Transverse colon (tissue), 4 donors: ENCODE data around the gene STX7. TPM values are rescaled to one million over a fixed set of nuclear protein-coding genes. Genes with fewer than 3 reads are reported as not detected.

Source experiments
- DNase-seq: peaks from one replicate; pipeline ENCODE4 v3.0.0-alpha.2; 2019
- H3K27ac ChIP-seq, 4 donors: fragments of 200-600 bp; sonication (generic); 2 replicates each; pipeline ENCODE4 v1.5.1; 2016 to 2018; ENCODE audit warnings: inconsistent platforms in 4 of 4
- H3K27me3 ChIP-seq: fragments of 200-600 bp; sonication (generic); 2 replicates; pipeline ENCODE4 v1.5.1; 2017; ENCODE audit warnings: inconsistent platforms
- H3K36me3 ChIP-seq, 4 donors: fragments of 200-600 bp; sonication (generic); 2 replicates each; pipeline ENCODE4 v1.5.1; 2017 to 2019; ENCODE audit warnings: inconsistent platforms in 4 of 4
- H3K4me1 ChIP-seq, 4 donors: fragments of 200-600 bp; sonication (generic); 2 replicates each; pipeline ENCODE4 v1.5.1; 2017 to 2020; ENCODE audit warnings: inconsistent platforms in 4 of 4
- H3K4me3 ChIP-seq, 4 donors: fragments of 200-600 bp; sonication (generic); 1 replicate in 1 of 4; 2 replicates in 3 of 4; pipeline versions ENCODE4 v1.5.1 to v1.6.1; 2017 to 2019; ENCODE audit warnings: inconsistent platforms in 4 of 4
- H3K9me3 ChIP-seq, 2 donors: fragments of 200-600 bp; sonication (generic); 2 replicates each; pipeline ENCODE4 v1.5.1; 2017 to 2019; ENCODE audit warnings: inconsistent platforms in 2 of 2
- EP300 ChIP-seq: sonication (generic); formaldehyde crosslinking; IDR thresholded peaks from one replicate; pipeline ENCODE4 v1.6.1; 2017; ENCODE audit warnings: antibody characterized with exemption, low read depth
- POLR2A ChIP-seq: fragments of 450-650 bp; IDR thresholded peaks from one replicate; pipeline ENCODE4 v1.6.1; 2016; ENCODE audit warnings: antibody characterized with exemption, mild to moderate bottlenecking, moderate library complexity
- POLR2AphosphoS5 ChIP-seq, 3 donors: sonication (generic); formaldehyde crosslinking; IDR thresholded peaks; one replicate each; pipeline ENCODE4 v1.6.1; 2016; ENCODE audit warnings: antibody characterized with exemption in 3 of 3
- WGBS, 2 donors: methylation state at CpG; one replicate each; pipeline ENCODE4 v1.1.5; 2018; ENCODE audit warnings: low coverage in 1 of 2; 5-methylcytosine and 5-hydroxymethylcytosine counted together
- in situ Hi-C, 4 donors: fragments of 200-750 bp; cut with MboI; loops; one replicate each; pipeline versions ENCODE4 v1.15.0 to v1.15.1; 2017; ENCODE audit warnings: low sequenced_read_pairs in 3 of 4, low pct_ligation_motif_present in 1 of 4, low pct_unique_long_range_greater_than_20kb in 1 of 4
- intact Hi-C: fragments of 100-400 bp; cut with DNase I; formaldehyde crosslinking; loops from one replicate; pipeline ENCODE4 v1.15.1; 2023; ENCODE audit warnings: low total_unique reads
- total RNA-seq, 4 donors: library from RNA; depleted of rRNA; stranded (reverse); fragments of >200 nt; gene quantifications; one replicate each; pipeline ENCODE4 v1.1.0, GENCODE V29; 2016
- TF ChIP-seq, protein P1 (sequence below), 5 experiments: fragments of 200-600 bp in 3 of 5; fragments of 450-650 bp in 2 of 5; sonication (generic) in 3 of 5; IDR thresholded peaks; 1 replicate in 2 of 5; 2 replicates in 3 of 5; pipeline ENCODE4 v1.5.1; 2016 to 2017; ENCODE audit warnings: antibody characterized with exemption in 5 of 5, inconsistent platforms in 3 of 5, mild to moderate bottlenecking in 2 of 5, moderate library complexity in 1 of 5

Gene STX7
- total RNA-seq, 4 donors from 2014 or later: 9.0 to 50.9 (median 40.8) TPM

- Histone ChIP-seq H3K4me3 (peak overlapping the region in 1 of 4 donors; percentile 9), H3K27ac (no peak overlapping the region), H3K9me3 (no peaks in the 10 kb centered on the region), H3K4me1 (peaks cover 0 to 4% (median 2%) of the 10 kb centered on the region in 4 donors), H3K36me3 (no peaks in the 10 kb centered on the region), H3K27me3 (no peaks in the 10 kb centered on the region)
- no peak for TF ChIP-seq POLR2AphosphoS5 (IDR thresholded peaks at IDR 0.05)
- TF ChIP-seq, protein P1, sequence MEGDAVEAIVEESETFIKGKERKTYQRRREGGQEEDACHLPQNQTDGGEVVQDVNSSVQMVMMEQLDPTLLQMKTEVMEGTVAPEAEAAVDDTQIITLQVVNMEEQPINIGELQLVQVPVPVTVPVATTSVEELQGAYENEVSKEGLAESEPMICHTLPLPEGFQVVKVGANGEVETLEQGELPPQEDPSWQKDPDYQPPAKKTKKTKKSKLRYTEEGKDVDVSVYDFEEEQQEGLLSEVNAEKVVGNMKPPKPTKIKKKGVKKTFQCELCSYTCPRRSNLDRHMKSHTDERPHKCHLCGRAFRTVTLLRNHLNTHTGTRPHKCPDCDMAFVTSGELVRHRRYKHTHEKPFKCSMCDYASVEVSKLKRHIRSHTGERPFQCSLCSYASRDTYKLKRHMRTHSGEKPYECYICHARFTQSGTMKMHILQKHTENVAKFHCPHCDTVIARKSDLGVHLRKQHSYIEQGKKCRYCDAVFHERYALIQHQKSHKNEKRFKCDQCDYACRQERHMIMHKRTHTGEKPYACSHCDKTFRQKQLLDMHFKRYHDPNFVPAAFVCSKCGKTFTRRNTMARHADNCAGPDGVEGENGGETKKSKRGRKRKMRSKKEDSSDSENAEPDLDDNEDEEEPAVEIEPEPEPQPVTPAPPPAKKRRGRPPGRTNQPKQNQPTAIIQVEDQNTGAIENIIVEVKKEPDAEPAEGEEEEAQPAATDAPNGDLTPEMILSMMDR (IDR thresholded peaks at IDR 0.05): peak; percentile 80 to 90 (median 85)
- WGBS, 2 donors: 11 to 21% methylated on average over 9 of the region's 9 CpGs
- DNase-seq: peak; percentile 63
- in situ Hi-C loops: loop anchor here (25.0 kb wide), 2 partner anchors 232 to 257 kb away; partner anchors contain the start of genes VNN2 (in 3 of the 4) and SLC18B1 (in 1 of the 4)
- intact Hi-C loops: no loop called here
Observed at GRCh38 chr6:132530293-132530974, 17.5 kb upstream of the STX7 start.

GRCh38 chr6:132527791-132528190 lies 14.9 kb upstream of the STX7 start:
- H3K4me1 ChIP-seq: peaks cover 0 to 4% (median 2%) of the 10 kb centered on the region in 4 donors
- TF ChIP-seq EP300: no peak
- no peak for TF ChIP-seq POLR2A
- TF ChIP-seq POLR2AphosphoS5 (IDR thresholded peaks at IDR 0.05): no peak
- TF ChIP-seq, protein P1 (IDR thresholded peaks at IDR 0.05): no peak
- in situ Hi-C loops (loop anchor here (25.0 kb wide), 2 partner anchors 235 to 260 kb away; partner anchors contain the start of genes VNN2 (in 3 of the 4) and SLC18B1 (in 1 of the 4)), intact Hi-C loops (no loop called here)
- no peak for DNase-seq
- no peaks in the 10 kb centered on the region for H3K36me3 ChIP-seq
- H3K9me3 ChIP-seq: no peaks in the 10 kb centered on the region
- H3K27me3 ChIP-seq: no peaks in the 10 kb centered on the region
- H3K4me3 ChIP-seq: no peak overlapping the region
- no peak overlapping the region for H3K27ac ChIP-seq
- WGBS, 2 donors: 30 to 52% methylated on average over 2 to 6 of the region's 6 CpGs

DNA sequence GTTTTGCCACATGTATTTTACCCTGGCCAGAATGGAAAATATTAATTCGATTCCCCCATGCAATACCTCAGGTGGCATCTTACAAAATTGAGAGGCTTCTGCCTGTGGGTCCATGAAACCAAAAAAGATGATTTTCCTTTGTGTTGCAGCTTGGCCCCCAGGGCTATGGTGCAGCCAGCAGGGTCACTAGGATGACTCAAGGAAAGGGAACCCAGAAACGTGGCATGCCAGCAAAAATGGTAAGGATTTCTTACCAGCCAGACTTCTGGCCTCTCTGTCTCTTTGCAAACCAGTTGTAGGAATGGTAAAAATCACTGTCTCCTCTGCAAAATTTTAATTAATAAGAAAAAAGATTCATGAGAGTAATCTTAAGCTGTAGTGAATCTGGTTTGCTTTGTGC lies 13.5 kb upstream of the STX7 start:
- no peaks in the 10 kb centered on the region for H3K36me3 ChIP-seq
- no peak overlapping the region for H3K27ac ChIP-seq
- no peaks in the 10 kb centered on the region for H3K9me3 ChIP-seq
- no peak for DNase-seq
- WGBS, 2 donors: 56 to 67% methylated on average over 2 of the region's 2 CpGs
- no peak for TF ChIP-seq EP300
- TF ChIP-seq POLR2AphosphoS5 (IDR thresholded peaks at IDR 0.05): no peak
- TF ChIP-seq, protein P1 (IDR thresholded peaks at IDR 0.05): no peak
- no peak for TF ChIP-seq POLR2A
- no peak overlapping the region for H3K4me3 ChIP-seq
- in situ Hi-C loops: loop anchor here (25.0 kb wide), 2 partner anchors 236 to 261 kb away; partner anchors contain the start of genes VNN2 (in 3 of the 4) and SLC18B1 (in 1 of the 4)
- H3K4me1 ChIP-seq: peaks cover 0 to 4% (median 2%) of the 10 kb centered on the region in 4 donors
- intact Hi-C loops: no loop called here
- H3K27me3 ChIP-seq: no peaks in the 10 kb centered on the region

DNA sequence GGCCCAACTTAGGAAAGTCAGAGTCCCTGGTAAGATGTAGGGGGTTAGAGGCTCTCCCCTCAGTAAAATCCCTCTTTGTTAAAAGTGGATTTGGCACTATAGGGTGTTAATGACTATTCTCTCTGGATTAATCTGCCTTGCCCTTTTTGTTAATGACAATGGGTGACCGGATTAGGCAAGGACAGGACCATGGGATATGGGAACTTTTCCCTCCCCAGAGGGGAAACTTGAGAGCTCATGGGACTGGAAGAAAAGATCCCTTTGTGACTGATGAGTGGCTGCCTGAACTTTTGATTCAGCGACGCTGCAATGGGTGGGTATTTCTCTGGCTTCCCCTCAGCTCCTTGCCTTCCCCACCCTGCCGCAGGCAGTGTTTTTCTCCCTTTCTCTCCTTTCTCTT lies 12.9 kb upstream of the STX7 start:
- Histone ChIP-seq H3K27ac (no peak overlapping the region), H3K27me3 (no peaks in the 10 kb centered on the region), H3K4me3 (no peak overlapping the region), H3K4me1 (peaks cover 0 to 4% (median 2%) of the 10 kb centered on the region in 4 donors), H3K36me3 (no peaks in the 10 kb centered on the region), H3K9me3 (no peaks in the 10 kb centered on the region)
- in situ Hi-C loops: loop anchor here (25.0 kb wide), 2 partner anchors 236 to 261 kb away; partner anchors contain the start of genes VNN2 (in 3 of the 4) and SLC18B1 (in 1 of the 4)
- DNase-seq: no peak
- TF ChIP-seq, protein P1 (IDR thresholded peaks at IDR 0.05): no peak
- TF ChIP-seq EP300 (no peak), POLR2AphosphoS5 (IDR thresholded peaks at IDR 0.05) (no peak), POLR2A (no peak)
- intact Hi-C loops: no loop called here
- 71 to 98% methylated on average over 4 of the region's 4 CpGs for WGBS, 2 donors
